ENCODE measurements around the gene CARD11.

The CARD11 gene

DNA sequence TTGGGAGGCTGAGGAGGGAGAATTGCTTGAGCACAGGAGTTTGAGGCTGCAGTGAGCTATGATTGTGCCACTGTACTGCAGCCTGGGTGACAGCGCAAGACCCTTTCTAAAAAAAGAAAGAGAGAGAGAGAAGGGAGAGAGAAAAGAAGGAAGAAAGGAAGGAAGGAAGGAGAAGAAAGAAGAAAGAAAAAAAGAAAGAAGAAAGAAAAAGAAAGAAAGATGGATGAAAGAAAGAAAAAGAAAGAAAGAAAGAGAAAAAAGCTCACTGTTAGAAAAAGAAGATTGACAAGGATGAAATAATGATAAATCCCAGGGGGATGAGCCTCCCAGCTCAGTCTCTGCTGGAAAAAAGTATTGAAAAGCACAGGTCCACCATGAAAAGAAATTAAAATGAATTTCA, 22.8 kb upstream of the CARD11 start:
- H3K4me3 ChIP-seq (ENCODE audit: low read depth, low read length), result no peak overlapping the region
- TF ChIP-seq CTCF (IDR thresholded peaks at IDR 0.05; ENCODE audit: low read depth, low read length, missing control alignments), result no peak
- no peak for DNase-seq (ENCODE audit: low read depth)

DNA sequence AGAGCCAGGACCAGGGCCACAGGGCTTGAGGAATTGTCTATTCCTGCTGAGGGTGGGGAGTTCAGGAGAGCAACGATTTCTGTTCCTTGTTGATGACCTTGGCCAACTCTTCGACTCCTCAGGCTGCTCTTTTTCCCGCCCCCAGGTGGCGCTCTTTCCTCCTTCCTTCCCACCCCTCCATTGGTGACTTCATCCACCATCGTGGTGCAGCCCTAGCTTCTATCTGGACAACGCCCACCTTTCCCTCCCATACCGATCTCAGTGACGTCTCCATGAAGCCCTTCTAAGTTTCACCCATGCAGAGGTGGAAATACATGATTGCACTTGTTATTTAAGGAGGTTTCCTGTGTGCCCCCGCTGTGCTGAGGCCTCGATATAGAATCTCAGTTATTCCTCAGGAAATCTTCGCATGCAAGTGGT, 22.1 kb upstream of the CARD11 start:
- H3K4me3 ChIP-seq (ENCODE audit: low read depth, low read length), result no peak overlapping the region; the same call in 1 of the 2 replicates
- peak; percentile 93 for TF ChIP-seq CTCF (IDR thresholded peaks at IDR 0.05; ENCODE audit: low read depth, low read length, missing control alignments)
- DNase-seq (ENCODE audit: low read depth), result no peak

DNA sequence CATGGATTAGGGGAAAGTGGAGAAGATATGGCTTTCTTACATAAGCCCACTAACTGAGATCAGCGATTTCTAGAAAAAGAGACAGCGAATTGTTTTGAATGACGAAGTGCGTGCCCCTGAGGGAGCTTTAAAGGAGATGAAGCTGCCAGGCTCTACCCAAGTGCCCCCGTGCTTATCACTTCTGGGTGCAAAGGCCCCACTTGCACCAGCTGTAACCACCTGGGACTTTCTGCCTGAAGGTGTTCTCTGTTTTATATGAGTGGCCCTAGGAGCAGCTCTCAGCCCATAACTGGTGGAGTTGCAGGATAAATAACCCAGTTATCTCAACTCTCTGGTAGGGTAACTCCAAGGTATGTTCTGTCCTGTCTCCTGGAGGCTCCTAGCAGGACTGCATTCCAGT, 20.4 kb upstream of the CARD11 start:
- TF ChIP-seq CTCF (IDR thresholded peaks at IDR 0.05; ENCODE audit: low read depth, low read length, missing control alignments), result no peak
- no peak overlapping the region for H3K4me3 ChIP-seq (ENCODE audit: low read depth, low read length)
- no peak for DNase-seq (ENCODE audit: low read depth)

- H3K4me3 ChIP-seq (ENCODE audit: low read depth, low read length), result peak overlapping the region; percentile 24; the same call in 1 of the 2 replicates
- no peak for TF ChIP-seq CTCF (IDR thresholded peaks at IDR 0.05; ENCODE audit: low read depth, low read length, missing control alignments)
- DNase-seq (ENCODE audit: low read depth), result no peak
These were observed 19.5 kb upstream of the CARD11 start for GRCh38 chr7:3063016-3063753.

DNA sequence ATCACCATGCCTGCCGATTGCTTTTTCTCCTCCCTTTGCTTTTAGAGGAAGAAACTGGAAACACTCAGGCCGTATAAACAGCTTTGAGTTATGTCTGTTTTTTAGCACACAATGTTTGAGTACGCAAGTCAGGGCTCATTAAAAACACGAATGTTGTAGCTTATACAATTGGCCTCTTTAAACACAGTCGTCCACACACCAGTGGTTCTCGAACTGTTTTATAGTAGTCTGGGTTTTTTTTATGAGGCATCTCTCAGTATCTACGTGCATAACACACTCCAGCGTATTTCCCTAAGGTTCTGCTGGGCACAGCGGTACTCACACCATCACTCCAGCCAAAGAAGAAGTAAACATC, 13.4 kb upstream of the CARD11 start:
- no peak overlapping the region for H3K4me3 ChIP-seq (ENCODE audit: low read depth, low read length)
- TF ChIP-seq CTCF (IDR thresholded peaks at IDR 0.05; ENCODE audit: low read depth, low read length, missing control alignments), result no peak
- DNase-seq (ENCODE audit: low read depth), result no peak

- no peak overlapping the region for H3K4me3 ChIP-seq (ENCODE audit: low read depth, low read length)
- no peak for TF ChIP-seq CTCF (IDR thresholded peaks at IDR 0.05; ENCODE audit: low read depth, low read length, missing control alignments)
- no peak for DNase-seq (ENCODE audit: low read depth)
These were observed 12.8 kb upstream of the CARD11 start for GRCh38 chr7:3056234-3057065.

All from GM12864 (cell line).